Measurements from ENCODE around the gene SCN5A. TPM values are rescaled to one million over a fixed set of nuclear protein-coding genes. Genes with fewer than 3 reads are reported as not detected.

Gene SCN5A
- total and polyA plus RNA-seq, 2 of the 4 experiments (the other 2 are of a cell fraction): 1.9 to 2.0 TPM

DNA sequence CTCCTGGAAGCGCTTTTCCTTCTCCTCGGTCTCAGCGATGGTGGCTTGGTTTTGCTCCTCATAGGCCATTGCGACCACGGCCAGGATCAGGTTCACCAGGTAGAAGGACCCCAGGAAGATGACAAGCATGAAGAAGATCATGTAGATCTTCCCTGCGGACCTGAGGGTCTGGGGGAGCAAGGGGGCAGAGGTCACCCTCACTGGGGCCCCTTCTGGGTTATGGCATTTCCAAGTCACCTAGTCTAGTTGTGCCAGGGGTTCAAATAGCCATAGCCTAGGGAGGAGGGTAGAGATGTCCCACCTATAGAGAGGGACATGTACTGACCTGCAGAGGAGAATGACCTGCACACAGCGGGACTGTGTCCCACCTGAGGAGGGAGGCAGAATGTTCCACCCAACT is 43.5 kb downstream of the SCN5A start:
- Histone ChIP-seq H3K9ac (ENCODE audit: low read depth, low read length) (no peak overlapping the region), H3K27me3 (ENCODE audit: control insufficient read depth, insufficient read depth, low read length) (no peaks in the 10 kb centered on the region), H3K4me1 (ENCODE audit: control insufficient read depth, insufficient read depth, low read length) (no peaks in the 10 kb centered on the region), H3K18ac (ENCODE audit: low read depth, low read length) (no peak overlapping the region), H3K4me3 (ENCODE audit: insufficient read depth, low read depth, low read length) (no peak overlapping the region), H3K4me2 (ENCODE audit: low read depth, low read length) (no peak overlapping the region), H3K9me1 (ENCODE audit: insufficient read depth, low read length) (0 out of 2 replicates have a peak, but pooled peaks cover 2% of the 10 kb centered on the region), H3K23ac (ENCODE audit: low read depth, low read length) (no peak overlapping the region), H3K4ac (ENCODE audit: low read depth, low read length) (no peak overlapping the region), H4K20me1 (ENCODE audit: insufficient read depth, low read length) (no peaks in the 10 kb centered on the region), H3K9me3 (ENCODE audit: control insufficient read depth, insufficient read depth, low read length) (no peaks in the 10 kb centered on the region), H2BK120ac (ENCODE audit: low read depth, low read length) (no peak overlapping the region), H2BK5ac (ENCODE audit: low read depth, low read length, poor library complexity, severe bottlenecking) (no peak overlapping the region), H3K27ac (ENCODE audit: insufficient read depth, low read length) (no peak overlapping the region), H4K8ac (ENCODE audit: low read depth in 2 of 2, low read length in 2 of 2) (no peak overlapping the region), H2AFZ (replicated peaks; ENCODE audit: low read length, poor library complexity) (no peak overlapping the region), H3K36me3 (ENCODE audit: control insufficient read depth, insufficient read depth, low read length) (no peaks in the 10 kb centered on the region; the same call in none of the 2 replicates), H4K5ac (ENCODE audit: low read depth, low read length) (no peak overlapping the region), H2AK5ac (ENCODE audit: low read depth, low read length) (no peak overlapping the region), H2BK15ac (ENCODE audit: low read depth, low read length) (no peak overlapping the region), H2BK20ac (ENCODE audit: low read depth, low read length) (no peak overlapping the region), H2AK9ac (replicated peaks; ENCODE audit: low read depth, low read length, poor library complexity) (no peak overlapping the region), H3K14ac (replicated peaks; ENCODE audit: low read depth, low read length) (no peak overlapping the region), H3K56ac (ENCODE audit: extremely low read depth, insufficient read depth, low read length) (no peak overlapping the region), H3K79me1 (ENCODE audit: low read depth in 1 of 2, low read length in 2 of 2) (no peaks in the 10 kb centered on the region), H4K91ac (ENCODE audit: insufficient read depth, low read depth, low read length) (no peak overlapping the region)
- ATAC-seq (ENCODE audit: low read depth) (no peak), DNase-seq (no peak)
- in situ Hi-C loops (cut with MboI; ENCODE audit: low sequenced_read_pairs) (no loop called here), dilution Hi-C loops (cut with HindIII; ENCODE audit: low sequenced_read_pairs, unreplicated experiment) (no loop called here), intact Hi-C loops (cut with micrococcal nuclease) (no loop called here)
- WGBS, 2 experiments (ENCODE audit: extremely low coverage in 2 of 2, insufficient read length in 1 of 2): 90% methylated on average over 4 of the region's 7 CpGs; no CpG with 5 or more reads in 1 of the 2 experiments
- no peak for TF ChIP-seq BHLHE40 (IDR thresholded peaks at IDR 0.05; ENCODE audit: low read depth, low read length)
- TF ChIP-seq, protein P1, sequence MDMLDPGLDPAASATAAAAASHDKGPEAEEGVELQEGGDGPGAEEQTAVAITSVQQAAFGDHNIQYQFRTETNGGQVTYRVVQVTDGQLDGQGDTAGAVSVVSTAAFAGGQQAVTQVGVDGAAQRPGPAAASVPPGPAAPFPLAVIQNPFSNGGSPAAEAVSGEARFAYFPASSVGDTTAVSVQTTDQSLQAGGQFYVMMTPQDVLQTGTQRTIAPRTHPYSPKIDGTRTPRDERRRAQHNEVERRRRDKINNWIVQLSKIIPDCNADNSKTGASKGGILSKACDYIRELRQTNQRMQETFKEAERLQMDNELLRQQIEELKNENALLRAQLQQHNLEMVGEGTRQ (IDR thresholded peaks at IDR 0.05; ENCODE audit: low read depth, low read length): no peak
- TF ChIP-seq MXI1 (IDR thresholded peaks at IDR 0.05; ENCODE audit: borderline replicate concordance, low read depth, low read length): no peak
- no peak for TF ChIP-seq MAZ (IDR thresholded peaks at IDR 0.05; ENCODE audit: borderline replicate concordance, low read depth, low read length)
- ChIA-PET POLR2A (ENCODE audit: unreplicated experiment) (no interaction called here), CTCF (no interaction called here)
- no TSS peak for BruUV-seq (replicated peaks)

Data from IMR-90 (cell line).